Caco-2 (cell line): Measurements from ENCODE around the gene TOM1. TPM values are rescaled to one million over a fixed set of nuclear protein-coding genes. Genes with fewer than 3 reads are reported as not detected.
A peak's percentile ranks its signal among the peaks of the same experiment; 100 is the strongest.

Experiments used
- BruUV-seq: library from RNA; stranded (reverse); fragments of 400-500 nt; replicated peaks from 2 replicates; lab custom pipeline; 2021; lab: Mats Ljungman, UMichigan
- CTCF ChIA-PET: fragments of 300-600 bp; sonication (Branson Sonifier 250); formaldehyde crosslinking; loops from one replicate; lab custom pipeline; 2022; ENCODE audit warnings: antibody characterized with exemption; lab: Charles Lee
- POLR2A ChIA-PET: fragments of 300-600 bp; sonication (Branson Sonifier 250); formaldehyde crosslinking; loops from one replicate; lab custom pipeline; 2022; ENCODE audit warnings: antibody characterized with exemption; lab: Charles Lee
- DNase-seq, 2 experiments: peaks; one replicate each; pipeline versions ENCODE4 v3.0.0 to v3.0.0-alpha.2; 2020 to 2022
- H3K27me3 ChIP-seq: replicated peaks from 2 replicates; pipeline ENCODE4 v1.6.0; 2011; ENCODE audit warnings: low read length; ENCODE audit not compliant: control insufficient read depth, insufficient read depth
- H3K36me3 ChIP-seq: 2 replicates; pipeline ENCODE4 v1.5.1; 2011; ENCODE audit warnings: low read length; ENCODE audit not compliant: control insufficient read depth, insufficient read depth
- H3K4me1 ChIP-seq: fragments of 250-450 bp; sonication (Bioruptor Pico); 2 replicates; pipeline ENCODE4 v1.5.1; 2020; ENCODE audit warnings: mild to moderate bottlenecking
- H3K4me3 ChIP-seq: 2 replicates; pipeline ENCODE4 v1.5.1; 2011; ENCODE audit warnings: low read depth, mild to moderate bottlenecking, control low read depth, low read length
- H3K9me3 ChIP-seq: fragments of 250-450 bp; sonication (Bioruptor Pico); 2 replicates; pipeline ENCODE4 v1.5.1; 2020; ENCODE audit warnings: mild to moderate bottlenecking, moderate library complexity
- H3K27ac Mint-ChIP-seq: one replicate; pipeline ENCODE4 v1.8.0; 2022; ENCODE audit warnings: mixed read lengths; ENCODE audit not compliant: unreplicated experiment
- H3K27me3 Mint-ChIP-seq: one replicate; pipeline ENCODE4 v1.8.0; 2022; ENCODE audit warnings: mixed read lengths; ENCODE audit not compliant: insufficient read depth, unreplicated experiment
- H3K36me3 Mint-ChIP-seq: one replicate; pipeline ENCODE4 v1.8.0; 2022; ENCODE audit warnings: mild to moderate bottlenecking, mixed read lengths; ENCODE audit not compliant: insufficient read depth, unreplicated experiment
- H3K4me1 Mint-ChIP-seq: one replicate; pipeline ENCODE4 v1.8.0; 2022; ENCODE audit warnings: low read depth, mixed read lengths; ENCODE audit not compliant: unreplicated experiment
- H3K4me3 Mint-ChIP-seq: one replicate; pipeline ENCODE4 v1.8.0; 2022; ENCODE audit warnings: mild to moderate bottlenecking, moderate library complexity, mixed read lengths; ENCODE audit not compliant: unreplicated experiment
- H3K9me3 Mint-ChIP-seq: one replicate; pipeline ENCODE4 v1.8.0; 2022; ENCODE audit warnings: mixed read lengths; ENCODE audit not compliant: unreplicated experiment
- intact Hi-C: fragments of 100-400 bp; cut with micrococcal nuclease; formaldehyde crosslinking; loops from one replicate; pipeline ENCODE4 v1.10.0; 2022; ENCODE audit not compliant: unreplicated experiment
- total RNA-seq: library from RNA; stranded (reverse); gene quantifications from 2 replicates; pipeline ENCODE4 v1.2.3, GENCODE V29; 2022
- TF ChIP-seq, protein P1 (sequence below), 2 experiments: fragments of 200-600 bp in 1 of 2; IDR thresholded peaks; 1 replicate in 1 of 2; 2 replicates in 1 of 2; pipeline versions ENCODE4 v1.5.1 to v1.8.0; 2011 to 2022; ENCODE audit warnings: antibody characterized with exemption in 1 of 2, control low read depth in 1 of 2, inconsistent platforms in 1 of 2, low read depth in 1 of 2, low read length in 1 of 2, mild to moderate bottlenecking in 1 of 2, moderate library complexity in 1 of 2; ENCODE audit not compliant: insufficient read depth in 1 of 2, severe bottlenecking in 1 of 2, unreplicated experiment in 1 of 2

The TOM1 gene
- total RNA-seq, 1 experiment from 2014 or later, result 47.4 TPM

DNA sequence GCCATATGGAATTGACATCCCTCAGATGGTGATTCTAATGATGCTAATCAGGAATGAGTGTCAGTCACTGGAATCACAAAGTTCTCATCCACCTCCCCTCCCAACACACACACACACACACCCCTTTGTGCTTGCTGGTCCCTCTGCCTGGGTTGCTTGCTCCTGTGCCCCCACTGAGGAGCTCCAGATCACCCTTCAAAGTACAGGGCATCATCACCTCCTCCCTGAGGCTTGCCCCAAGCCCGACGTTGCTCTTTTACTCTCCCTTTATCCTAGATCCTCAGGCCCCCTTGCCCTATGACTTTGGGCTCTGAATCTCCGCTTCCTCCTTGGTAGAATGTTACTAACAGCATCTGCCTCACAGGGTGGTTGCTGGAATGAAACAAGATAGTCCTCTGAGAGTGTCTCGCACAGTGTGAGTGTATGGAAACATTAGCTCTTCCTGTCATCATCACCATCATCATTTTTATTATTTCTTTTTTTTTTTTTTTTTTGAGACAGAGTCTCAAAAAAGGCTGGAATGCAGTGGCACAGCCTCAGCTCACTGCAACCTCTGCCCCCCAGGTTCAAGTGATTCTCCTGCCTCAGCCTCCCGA, 3.4 kb downstream of the TOM1 start:
- TF ChIP-seq, protein P1, sequence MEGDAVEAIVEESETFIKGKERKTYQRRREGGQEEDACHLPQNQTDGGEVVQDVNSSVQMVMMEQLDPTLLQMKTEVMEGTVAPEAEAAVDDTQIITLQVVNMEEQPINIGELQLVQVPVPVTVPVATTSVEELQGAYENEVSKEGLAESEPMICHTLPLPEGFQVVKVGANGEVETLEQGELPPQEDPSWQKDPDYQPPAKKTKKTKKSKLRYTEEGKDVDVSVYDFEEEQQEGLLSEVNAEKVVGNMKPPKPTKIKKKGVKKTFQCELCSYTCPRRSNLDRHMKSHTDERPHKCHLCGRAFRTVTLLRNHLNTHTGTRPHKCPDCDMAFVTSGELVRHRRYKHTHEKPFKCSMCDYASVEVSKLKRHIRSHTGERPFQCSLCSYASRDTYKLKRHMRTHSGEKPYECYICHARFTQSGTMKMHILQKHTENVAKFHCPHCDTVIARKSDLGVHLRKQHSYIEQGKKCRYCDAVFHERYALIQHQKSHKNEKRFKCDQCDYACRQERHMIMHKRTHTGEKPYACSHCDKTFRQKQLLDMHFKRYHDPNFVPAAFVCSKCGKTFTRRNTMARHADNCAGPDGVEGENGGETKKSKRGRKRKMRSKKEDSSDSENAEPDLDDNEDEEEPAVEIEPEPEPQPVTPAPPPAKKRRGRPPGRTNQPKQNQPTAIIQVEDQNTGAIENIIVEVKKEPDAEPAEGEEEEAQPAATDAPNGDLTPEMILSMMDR (IDR thresholded peaks at IDR 0.05; ENCODE audit: insufficient read depth in 1 of 2, low read depth in 1 of 2, low read length in 1 of 2, severe bottlenecking in 1 of 2, unreplicated experiment in 1 of 2), result no peak
- Mint-ChIP-seq H3K27ac (peak overlapping the region; percentile 24), H3K9me3 (no peaks in the 10 kb centered on the region), H3K4me1 (peaks cover 5% of the 10 kb centered on the region), H3K4me3 (no peak overlapping the region), H3K27me3 (no peaks in the 10 kb centered on the region), H3K36me3 (peaks cover 18% of the 10 kb centered on the region)
- Histone ChIP-seq H3K27me3 (no peaks in the 10 kb centered on the region), H3K4me3 (no peak overlapping the region), H3K9me3 (no peaks in the 10 kb centered on the region), H3K4me1 (peaks cover 3% of the 10 kb centered on the region; the same call in 1 of the 2 replicates), H3K36me3 (no peaks in the 10 kb centered on the region)
- ChIA-PET POLR2A (no interaction called here), CTCF (no interaction called here)
- intact Hi-C loops, result no loop called here
- no TSS peak for BruUV-seq
- DNase-seq, result no peak

DNA sequence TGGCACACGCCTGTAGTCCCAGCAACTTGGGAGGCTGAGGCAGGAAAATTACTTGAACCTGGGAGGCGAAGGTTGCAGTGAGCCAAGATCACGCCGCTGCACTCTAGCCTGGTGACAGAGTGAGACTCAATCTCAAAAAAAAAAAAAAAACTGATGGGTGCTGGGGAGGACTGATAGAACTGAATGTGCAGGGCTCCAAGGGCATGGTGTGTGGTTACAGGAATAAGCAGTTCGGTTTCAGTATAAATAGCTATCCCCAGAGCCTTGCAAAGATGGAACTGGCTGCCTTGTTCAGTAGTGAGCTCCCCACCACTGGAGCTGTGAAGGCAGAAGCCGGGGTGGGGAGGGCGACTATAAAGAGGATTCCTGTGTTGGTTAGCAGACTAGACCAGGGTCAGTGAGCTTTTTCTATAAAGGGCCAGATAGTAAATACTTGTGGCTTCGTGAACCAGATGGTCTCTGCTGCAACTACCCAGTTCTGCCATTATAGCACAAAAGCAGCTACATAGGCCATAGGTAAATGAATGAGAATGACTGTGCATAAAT, 5.9 kb downstream of the TOM1 start:
- Mint-ChIP-seq H3K4me1 (peaks cover 8% of the 10 kb centered on the region), H3K4me3 (no peak overlapping the region), H3K27ac (no peak overlapping the region), H3K36me3 (peaks cover 7% of the 10 kb centered on the region), H3K27me3 (no peaks in the 10 kb centered on the region), H3K9me3 (no peaks in the 10 kb centered on the region)
- DNase-seq, result no peak
- no peaks in the 10 kb centered on the region for H3K9me3 ChIP-seq
- H3K4me3 ChIP-seq, result no peak overlapping the region
- TF ChIP-seq, protein P1 (IDR thresholded peaks at IDR 0.05; ENCODE audit: insufficient read depth in 1 of 2, low read depth in 1 of 2, low read length in 1 of 2, severe bottlenecking in 1 of 2, unreplicated experiment in 1 of 2), result no peak
- no peaks in the 10 kb centered on the region for H3K27me3 ChIP-seq
- no peaks in the 10 kb centered on the region for H3K36me3 ChIP-seq
- POLR2A ChIA-PET, result interaction anchor here (0.7 kb wide), 1 partner anchor 116 kb away, joined by 3 read pairs; no protein-coding TSS in a partner anchor
- intact Hi-C loops, result no loop called here
- CTCF ChIA-PET, result no interaction called here
- BruUV-seq, result no TSS peak
- peaks cover 7% of the 10 kb centered on the region for H3K4me1 ChIP-seq

DNA sequence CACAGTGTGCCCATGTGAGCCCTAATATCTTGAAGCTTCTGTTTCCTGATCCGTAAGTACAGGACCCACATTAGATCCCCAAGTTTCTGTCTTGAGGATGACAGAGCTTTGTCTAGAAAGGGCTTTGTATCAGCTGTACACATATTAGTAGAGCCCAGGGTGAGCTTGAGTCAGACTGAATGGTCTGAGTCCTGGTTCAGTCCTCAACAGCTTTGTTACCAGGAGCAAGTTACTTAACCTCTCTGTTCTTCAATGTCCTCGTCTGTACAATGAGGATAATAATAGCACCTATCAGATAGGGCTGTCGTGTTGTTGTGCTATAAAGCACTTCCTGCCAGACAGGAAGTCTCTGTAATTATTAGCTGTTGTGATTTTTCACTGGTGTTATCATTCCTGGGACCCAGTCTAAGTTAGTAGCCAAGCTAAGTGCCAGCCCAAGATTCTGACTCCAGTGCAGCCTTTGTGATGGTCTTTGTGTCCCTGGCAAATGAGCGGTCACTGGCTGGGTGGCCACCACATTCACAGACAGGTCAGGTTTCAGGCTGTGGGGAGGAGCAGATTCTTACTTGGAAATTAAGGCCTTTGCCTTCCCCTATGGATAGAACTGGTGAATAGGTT, 6.8 kb downstream of the TOM1 start:
- Histone ChIP-seq H3K27me3 (no peaks in the 10 kb centered on the region), H3K4me3 (no peak overlapping the region), H3K9me3 (no peaks in the 10 kb centered on the region), H3K4me1 (peaks cover 16% of the 10 kb centered on the region), H3K36me3 (no peaks in the 10 kb centered on the region)
- no peaks in the 10 kb centered on the region for H3K9me3 Mint-ChIP-seq
- CTCF ChIA-PET, result no interaction called here
- POLR2A ChIA-PET, result no interaction called here
- no peak overlapping the region for H3K27ac Mint-ChIP-seq
- H3K4me1 Mint-ChIP-seq, result peaks cover 13% of the 10 kb centered on the region
- no peak for DNase-seq
- TF ChIP-seq, protein P1 (IDR thresholded peaks at IDR 0.05; ENCODE audit: insufficient read depth in 1 of 2, low read depth in 1 of 2, low read length in 1 of 2, severe bottlenecking in 1 of 2, unreplicated experiment in 1 of 2), result no peak
- no peaks in the 10 kb centered on the region for H3K27me3 Mint-ChIP-seq
- BruUV-seq, result no TSS peak
- H3K36me3 Mint-ChIP-seq, result peaks cover 3% of the 10 kb centered on the region
- H3K4me3 Mint-ChIP-seq, result no peak overlapping the region
- intact Hi-C loops, result no loop called here
